GM21717 (cell line): ENCODE data around the gene HOXD13.

Experiments used
- ATAC-seq: cut with Tn5 transposase; IDR thresholded peaks from one replicate; pipeline ENCODE4 v1.9.1; 2021; ENCODE audit warnings: mild to moderate bottlenecking, moderate library complexity; ENCODE audit not compliant: unreplicated experiment

The HOXD13 gene

GRCh38 chr2:176093145-176093897 is 800 bp downstream of the HOXD13 start:
- no peak for ATAC-seq

- ATAC-seq, result no peak
Observed at GRCh38 chr2:176093898-176094249, 1.4 kb downstream of the HOXD13 start.

- ATAC-seq, result no peak
Observed at GRCh38 chr2:176094349-176094748, 1.8 kb downstream of the HOXD13 start.

GRCh38 chr2:176095421-176095820 is 2.9 kb downstream of the HOXD13 start:
- ATAC-seq, result no peak

- ATAC-seq, result no peak
Observed at GRCh38 chr2:176096243-176096985, 3.9 kb downstream of the HOXD13 start.

- peak; percentile 91 for ATAC-seq
Observed at GRCh38 chr2:176096986-176097819, 4.7 kb downstream of the HOXD13 start.

- no peak for ATAC-seq
Observed at GRCh38 chr2:176097820-176098365, 5.4 kb downstream of the HOXD13 start.

- no peak for ATAC-seq
Observed at GRCh38 chr2:176098366-176099158, 6.0 kb downstream of the HOXD13 start.

GRCh38 chr2:176099159-176099727 is 6.7 kb downstream of the HOXD13 start:
- ATAC-seq, result no peak

- ATAC-seq, result no peak
Observed at GRCh38 chr2:176099728-176100546, 7.4 kb downstream of the HOXD13 start, which contains the start of gene HOXD12. TSS of gene HOXD12 (plus strand) at chr2:176099795. CDS start at chr2:176099802, 7 bp downstream.

- no peak for ATAC-seq
Observed at GRCh38 chr2:176100547-176101140, 8.1 kb downstream of the HOXD13 start.

- no peak for ATAC-seq
Observed at GRCh38 chr2:176101216-176101830, 8.8 kb downstream of the HOXD13 start.

GRCh38 chr2:176101842-176102241 is 9.3 kb downstream of the HOXD13 start:
- no peak for ATAC-seq

GRCh38 chr2:176102309-176102866 is 9.9 kb downstream of the HOXD13 start:
- no peak for ATAC-seq

GRCh38 chr2:176103194-176103593 is 10.7 kb downstream of the HOXD13 start:
- no peak for ATAC-seq

GRCh38 chr2:176103742-176104315 is 11.3 kb downstream of the HOXD13 start:
- ATAC-seq, result no peak

- no peak for ATAC-seq
Observed at GRCh38 chr2:176104316-176105077, 12.0 kb downstream of the HOXD13 start.
